ENCODE measurements around the gene EXOC2. TPM values are rescaled to one million over a fixed set of nuclear protein-coding genes. Genes with fewer than 3 reads are reported as not detected.

Gene EXOC2
- total and polyA plus RNA-seq, 2 donors (not counting 3 experiments of a cell fraction or from before 2014, with no cell fraction given) = 18.2 to 30.8 TPM

GRCh38 chr6:709471-710056 is 16.6 kb upstream of the EXOC2 start:
- POLR2A ChIA-PET = no interaction called here
- no peaks in the 10 kb centered on the region for H3K27me3 ChIP-seq (ENCODE audit: control insufficient read depth in 2 of 2, insufficient read depth in 2 of 2, low read length in 2 of 2)

GRCh38 chr6:708237-708598 is 15.3 kb upstream of the EXOC2 start:
- peak; percentile 62 for DNase-seq (ENCODE audit: low read depth, low spot score)
- H3K27me3 ChIP-seq (ENCODE audit: control insufficient read depth in 2 of 2, insufficient read depth in 2 of 2, low read length in 2 of 2) = no peaks in the 10 kb centered on the region
- ChIA-PET POLR2A (no interaction called here), CTCF (interaction anchor here (2.1 to 3.4 kb wide), 2 partner anchors 9 to 14 kb away, joined by 5 to 17 read pairs; no protein-coding TSS in a partner anchor)
- no peak overlapping the region for H3K4me3 ChIP-seq (replicated peaks in 1 of 3; ENCODE audit: insufficient read depth in 1 of 3, low read depth in 1 of 3, low read length in 3 of 3)
- dilution Hi-C loops (cut with MboI; ENCODE audit: extremely low pct_ligation_motif_present, low sequenced_read_pairs) = no loop called here
- peaks cover 87% of the 10 kb centered on the region for H3K4me1 ChIP-seq (ENCODE audit: control insufficient read depth, extremely low read depth, insufficient read depth, low read length)
- no TSS peak for BruUV-seq (replicated peaks)
- intact Hi-C loops (cut with micrococcal nuclease) = loop anchor here (5.0 kb wide), 1 partner anchor 904 kb away; no protein-coding TSS in a partner anchor
- peak overlapping the region; percentile 62 for H3K9ac ChIP-seq (replicated peaks; ENCODE audit: extremely low read depth, insufficient read depth, low read length)
- H3K36me3 ChIP-seq (ENCODE audit: control insufficient read depth in 2 of 2, extremely low read depth in 1 of 2, insufficient read depth in 2 of 2, low read length in 2 of 2) = no peaks in the 10 kb centered on the region
- peak overlapping the region; percentile 32 for H3K4me2 ChIP-seq (ENCODE audit: insufficient read depth, low read length)
- H3K27ac ChIP-seq (ENCODE audit: insufficient read depth, low read depth, low read length) = peak overlapping the region; percentile 92
- no peaks in the 10 kb centered on the region for H4K20me1 ChIP-seq (replicated peaks; ENCODE audit: control insufficient read depth, extremely low read depth, insufficient read depth, low read length)
- no peak for TF ChIP-seq GATA2 (IDR thresholded peaks at IDR 0.05; ENCODE audit: insufficient read depth, insufficient read length, low read depth, low read length)
- no peak for TF ChIP-seq MAX (IDR thresholded peaks at IDR 0.05; ENCODE audit: insufficient read depth, insufficient read length)
- no peak for TF ChIP-seq POLR2AphosphoS5 (IDR thresholded peaks at IDR 0.05; ENCODE audit: insufficient read depth, low read depth, low read length)
- TF ChIP-seq, protein P1, sequence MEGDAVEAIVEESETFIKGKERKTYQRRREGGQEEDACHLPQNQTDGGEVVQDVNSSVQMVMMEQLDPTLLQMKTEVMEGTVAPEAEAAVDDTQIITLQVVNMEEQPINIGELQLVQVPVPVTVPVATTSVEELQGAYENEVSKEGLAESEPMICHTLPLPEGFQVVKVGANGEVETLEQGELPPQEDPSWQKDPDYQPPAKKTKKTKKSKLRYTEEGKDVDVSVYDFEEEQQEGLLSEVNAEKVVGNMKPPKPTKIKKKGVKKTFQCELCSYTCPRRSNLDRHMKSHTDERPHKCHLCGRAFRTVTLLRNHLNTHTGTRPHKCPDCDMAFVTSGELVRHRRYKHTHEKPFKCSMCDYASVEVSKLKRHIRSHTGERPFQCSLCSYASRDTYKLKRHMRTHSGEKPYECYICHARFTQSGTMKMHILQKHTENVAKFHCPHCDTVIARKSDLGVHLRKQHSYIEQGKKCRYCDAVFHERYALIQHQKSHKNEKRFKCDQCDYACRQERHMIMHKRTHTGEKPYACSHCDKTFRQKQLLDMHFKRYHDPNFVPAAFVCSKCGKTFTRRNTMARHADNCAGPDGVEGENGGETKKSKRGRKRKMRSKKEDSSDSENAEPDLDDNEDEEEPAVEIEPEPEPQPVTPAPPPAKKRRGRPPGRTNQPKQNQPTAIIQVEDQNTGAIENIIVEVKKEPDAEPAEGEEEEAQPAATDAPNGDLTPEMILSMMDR (IDR thresholded peaks at IDR 0.05; ENCODE audit: extremely low read depth in 1 of 2, insufficient read depth in 1 of 2, low read depth in 1 of 2, low read length in 2 of 2) = no peak
- no peak for TF ChIP-seq JUN (IDR thresholded peaks at IDR 0.05; ENCODE audit: borderline replicate concordance, insufficient read depth, insufficient read length, low read depth)
- no peak for TF ChIP-seq EZH2 (IDR thresholded peaks at IDR 0.05; ENCODE audit: borderline replicate concordance, low read depth, low read length, severe bottlenecking)
- no peak for TF ChIP-seq POLR2A (IDR thresholded peaks at IDR 0.05; ENCODE audit: low read depth, low read length)
- no peak for TF ChIP-seq FOS (IDR thresholded peaks at IDR 0.05; ENCODE audit: borderline replicate concordance, insufficient read depth, low read length)
- TF ChIP-seq MYC (IDR thresholded peaks at IDR 0.05; ENCODE audit: low read depth, low read length) = no peak
- FAIRE-seq = peak; percentile 12
- H3K9me1 ChIP-seq (replicated peaks; ENCODE audit: control insufficient read depth, extremely low read depth, insufficient read depth, low read length) = no peaks in the 10 kb centered on the region
- H2AFZ ChIP-seq (ENCODE audit: low read depth, low read length) = peak overlapping the region; percentile 79
- H3K9me3 ChIP-seq (replicated peaks; ENCODE audit: control insufficient read depth, insufficient read depth, low read length) = no peaks in the 10 kb centered on the region
- H3K79me2 ChIP-seq (ENCODE audit: control insufficient read depth, insufficient read depth, low read length) = no peaks in the 10 kb centered on the region

More at GRCh38 chr6:709471-710056, 16.6 kb upstream of the EXOC2 start:
- Histone ChIP-seq H2AFZ (ENCODE audit: low read depth, low read length) (no peak overlapping the region), H3K27ac (ENCODE audit: insufficient read depth, low read depth, low read length) (peak overlapping the region; percentile 88), H3K9me1 (replicated peaks; ENCODE audit: control insufficient read depth, extremely low read depth, insufficient read depth, low read length) (no peaks in the 10 kb centered on the region), H3K36me3 (ENCODE audit: control insufficient read depth in 2 of 2, extremely low read depth in 1 of 2, insufficient read depth in 2 of 2, low read length in 2 of 2) (no peaks in the 10 kb centered on the region), H3K9me3 (replicated peaks; ENCODE audit: control insufficient read depth, insufficient read depth, low read length) (no peaks in the 10 kb centered on the region), H4K20me1 (replicated peaks; ENCODE audit: control insufficient read depth, extremely low read depth, insufficient read depth, low read length) (no peaks in the 10 kb centered on the region), H3K4me1 (ENCODE audit: control insufficient read depth, extremely low read depth, insufficient read depth, low read length) (peaks cover 84% of the 10 kb centered on the region), H3K4me3 (replicated peaks in 1 of 3; ENCODE audit: insufficient read depth in 1 of 3, low read depth in 1 of 3, low read length in 3 of 3) (no peak overlapping the region), H3K4me2 (ENCODE audit: insufficient read depth, low read length) (peak overlapping the region; percentile 87), H3K79me2 (ENCODE audit: control insufficient read depth, insufficient read depth, low read length) (no peaks in the 10 kb centered on the region), H3K9ac (replicated peaks; ENCODE audit: extremely low read depth, insufficient read depth, low read length) (peak overlapping the region; percentile 62)
- CTCF ChIA-PET = interaction anchor here (2.1 to 5.3 kb wide), 2 partner anchors 10 to 12 kb away, joined by 5 to 55 read pairs; no protein-coding TSS in a partner anchor
- DNase-seq (ENCODE audit: low read depth, low spot score) (no peak), FAIRE-seq (no peak)
- dilution Hi-C loops (cut with MboI; ENCODE audit: extremely low pct_ligation_motif_present, low sequenced_read_pairs) = no loop called here
- BruUV-seq (replicated peaks) = no TSS peak
- intact Hi-C loops (cut with micrococcal nuclease) = loop anchor here (5.0 kb wide), 2 partner anchors 417 to 903 kb away; partner anchors contain the start of gene DUSP22
- TF ChIP-seq MYC (IDR thresholded peaks at IDR 0.05; ENCODE audit: low read depth, low read length) = no peak
- TF ChIP-seq, protein P1 (IDR thresholded peaks at IDR 0.05; ENCODE audit: extremely low read depth in 1 of 2, insufficient read depth in 1 of 2, low read depth in 1 of 2, low read length in 2 of 2) = no peak
- TF ChIP-seq POLR2AphosphoS5 (IDR thresholded peaks at IDR 0.05; ENCODE audit: insufficient read depth, low read depth, low read length) = no peak
- TF ChIP-seq EZH2 (IDR thresholded peaks at IDR 0.05; ENCODE audit: borderline replicate concordance, low read depth, low read length, severe bottlenecking) = no peak
- TF ChIP-seq POLR2A (IDR thresholded peaks at IDR 0.05; ENCODE audit: low read depth, low read length) = no peak
